GM10847 (cell line): Measurements from ENCODE around the gene LSM10.

Source experiments
- POLR2A ChIP-seq: IDR thresholded peaks from 2 replicates; pipeline ENCODE4 v1.6.1; 2011; ENCODE audit not compliant: insufficient read length; ENCODE audit errors: extremely low read depth

LSM10 gene

GRCh38 chr1:36415661-36416326 is 18.1 kb upstream of the LSM10 start:
- TF ChIP-seq POLR2A: no peak

- no peak for TF ChIP-seq POLR2A
Measured at GRCh38 chr1:36414384-36414783, 16.7 kb upstream of the LSM10 start.

DNA sequence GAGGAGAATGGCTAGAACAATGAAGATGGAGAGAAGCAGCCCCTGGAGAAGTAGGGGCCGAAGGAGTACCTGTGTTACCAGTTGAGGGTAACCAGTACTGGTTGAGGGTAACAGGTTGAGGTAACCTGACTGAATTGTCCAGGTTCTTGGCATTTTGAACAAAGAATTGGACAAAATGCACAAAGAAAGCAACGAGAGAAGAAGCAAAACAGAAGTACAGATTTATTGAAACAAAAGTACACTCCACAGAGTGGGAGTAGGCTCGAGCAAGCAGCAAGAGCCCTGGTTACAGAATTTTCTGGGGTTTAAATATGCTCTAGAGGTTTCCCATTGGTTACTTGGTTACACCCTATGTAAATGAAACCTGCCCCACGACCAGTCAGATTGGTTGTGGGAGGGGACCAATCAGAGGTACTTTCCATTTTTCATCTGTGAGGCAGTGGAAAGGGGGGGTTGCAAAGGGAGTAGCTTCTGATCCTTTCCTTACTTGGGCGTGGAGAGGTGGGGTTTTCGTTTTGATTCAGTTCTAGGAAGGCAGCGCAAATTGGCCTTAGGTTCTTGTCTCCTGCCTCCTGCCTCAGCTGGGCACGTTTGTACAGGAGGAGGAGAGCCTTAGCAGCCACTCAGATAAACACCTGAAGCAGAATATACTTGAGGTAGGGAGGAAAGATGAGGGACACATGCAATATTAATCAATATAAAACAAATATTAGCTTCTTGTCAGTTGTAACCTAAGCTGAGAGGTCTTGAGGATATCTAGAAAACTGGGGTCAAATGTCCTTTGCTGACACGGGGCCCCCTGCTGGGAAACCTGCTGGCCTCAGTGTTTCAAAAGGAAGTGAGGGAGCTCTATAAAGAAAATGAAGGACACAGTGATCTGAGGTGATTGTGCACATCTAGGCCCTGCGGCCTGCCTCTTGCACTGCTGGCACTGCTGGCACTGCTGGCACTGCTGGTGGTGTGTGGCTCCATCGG is 14.3 kb upstream of the LSM10 start:
- no peak for TF ChIP-seq POLR2A

GRCh38 chr1:36408479-36408878 is 10.8 kb upstream of the LSM10 start:
- no peak for TF ChIP-seq POLR2A

- no peak for TF ChIP-seq POLR2A
Measured at GRCh38 chr1:36406440-36406839, 8.7 kb upstream of the LSM10 start.

DNA sequence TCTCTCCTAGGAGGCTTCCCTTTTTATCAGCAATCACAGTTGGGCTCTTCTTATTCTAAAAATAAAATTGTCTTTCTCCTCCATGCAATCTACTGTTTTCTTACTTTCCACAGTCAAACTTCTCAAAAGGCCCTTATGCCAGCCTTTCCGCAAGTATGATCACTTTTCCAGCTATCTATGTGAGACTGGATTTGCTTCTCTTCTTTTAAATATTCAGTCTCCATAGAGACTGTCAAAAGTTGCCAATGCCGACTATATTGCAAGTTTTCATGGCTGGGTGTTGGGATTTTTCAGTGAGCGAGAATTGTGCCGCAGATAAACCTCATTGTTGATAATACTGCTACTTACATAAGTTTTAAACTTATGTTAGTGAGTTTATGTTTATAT is 4.8 kb upstream of the LSM10 start:
- TF ChIP-seq POLR2A: no peak

- no peak for TF ChIP-seq POLR2A
Measured at GRCh38 chr1:36401602-36402503, 4.1 kb upstream of the LSM10 start.

DNA sequence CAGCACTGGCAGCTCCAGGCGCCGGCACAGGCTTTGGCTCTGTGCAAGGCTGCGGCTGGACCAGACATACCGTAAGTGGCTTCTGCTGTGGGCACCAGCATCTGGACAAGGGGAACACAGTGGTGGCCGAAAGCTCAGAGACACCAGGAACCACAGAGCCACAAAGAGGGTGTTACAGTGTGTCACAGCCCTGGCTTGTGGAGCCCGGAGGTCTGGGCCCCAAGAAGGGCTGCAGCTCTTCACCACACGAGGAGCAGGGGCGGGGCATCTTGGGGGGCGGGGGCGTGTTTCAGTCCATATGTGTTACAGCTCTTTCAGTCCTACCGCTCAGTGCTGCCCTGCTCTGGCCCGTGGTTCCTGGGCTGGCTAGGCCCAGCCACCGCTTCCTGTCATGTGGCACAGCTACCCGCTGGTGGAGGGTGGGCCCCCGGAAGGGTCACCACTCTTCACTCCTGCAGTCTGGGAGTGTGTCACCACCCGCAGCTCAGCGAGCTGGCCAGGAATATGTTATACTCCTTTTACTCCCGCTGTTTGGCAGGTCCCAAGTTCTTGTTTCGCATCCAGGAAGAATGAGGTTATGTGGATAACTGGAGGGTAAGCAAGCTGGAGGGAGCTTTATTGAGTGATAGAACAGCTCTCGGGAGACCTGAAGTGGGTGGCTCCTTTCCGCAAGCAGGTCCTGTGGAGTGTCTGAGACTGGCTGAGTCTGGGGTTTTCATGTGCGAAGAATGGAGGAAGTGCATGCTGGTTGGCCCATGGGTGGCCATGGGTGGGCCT is 3.3 kb upstream of the LSM10 start:
- peak; percentile 62 for TF ChIP-seq POLR2A

- no peak for TF ChIP-seq POLR2A
Measured at GRCh38 chr1:36400514-36400824, 2.8 kb upstream of the LSM10 start.

GRCh38 chr1:36398370-36398977 is 766 bp upstream of the LSM10 start:
- no peak for TF ChIP-seq POLR2A

DNA sequence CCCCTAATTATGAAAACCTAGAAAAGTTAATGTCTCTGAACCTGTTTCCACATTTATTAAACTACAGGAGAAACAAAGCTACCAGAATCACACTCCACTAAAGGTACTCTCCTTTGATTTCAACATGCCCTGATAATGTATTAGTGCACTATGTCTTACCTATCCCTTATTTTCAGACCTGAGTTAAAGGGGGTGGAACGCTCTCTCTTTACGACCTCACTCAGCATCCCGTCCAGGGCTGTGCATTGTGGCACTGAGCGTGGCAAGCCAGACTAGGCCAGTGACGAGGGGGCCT is 678 bp downstream of the LSM10 start:
- no peak for TF ChIP-seq POLR2A

DNA sequence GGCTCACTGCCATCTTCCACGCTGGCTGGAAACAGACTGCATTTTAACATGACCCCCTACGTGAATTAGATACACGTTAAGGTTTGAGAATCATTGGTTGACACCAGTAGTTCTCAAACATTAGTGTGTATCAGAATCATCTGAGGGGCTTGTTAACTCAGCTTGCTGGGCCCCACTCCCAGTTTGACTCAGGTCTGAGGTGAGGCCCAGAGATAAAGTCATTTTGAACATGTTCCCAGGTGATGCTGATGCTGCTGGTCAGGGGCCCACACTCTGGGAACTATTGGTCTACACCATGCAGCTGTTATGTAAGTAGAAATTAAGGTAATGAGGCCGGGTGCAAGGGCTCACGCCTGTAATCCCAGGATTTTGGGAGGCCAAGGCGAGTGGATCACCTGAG is 1.3 kb downstream of the LSM10 start:
- TF ChIP-seq POLR2A: no peak

GRCh38 chr1:36393686-36394085 is 4.0 kb downstream of the LSM10 start:
- no peak for TF ChIP-seq POLR2A

GRCh38 chr1:36392836-36393235 is 4.9 kb downstream of the LSM10 start:
- no peak for TF ChIP-seq POLR2A

GRCh38 chr1:36391271-36391670 is 6.4 kb downstream of the LSM10 start:
- TF ChIP-seq POLR2A: no peak
